HG03097 (cell line): ENCODE measurements around the gene ACTN1.
"Not testable (repeated sequence)": the region's sequence is repeated elsewhere in the genome, so short reads cannot be mapped to it uniquely, and the experiment has no call there.

Experiments used
- ATAC-seq: cut with Tn5 transposase; IDR thresholded peaks from one replicate; pipeline ENCODE4 v1.9.1; 2021; ENCODE audit not compliant: unreplicated experiment, low FRiP score

ACTN1 gene

DNA sequence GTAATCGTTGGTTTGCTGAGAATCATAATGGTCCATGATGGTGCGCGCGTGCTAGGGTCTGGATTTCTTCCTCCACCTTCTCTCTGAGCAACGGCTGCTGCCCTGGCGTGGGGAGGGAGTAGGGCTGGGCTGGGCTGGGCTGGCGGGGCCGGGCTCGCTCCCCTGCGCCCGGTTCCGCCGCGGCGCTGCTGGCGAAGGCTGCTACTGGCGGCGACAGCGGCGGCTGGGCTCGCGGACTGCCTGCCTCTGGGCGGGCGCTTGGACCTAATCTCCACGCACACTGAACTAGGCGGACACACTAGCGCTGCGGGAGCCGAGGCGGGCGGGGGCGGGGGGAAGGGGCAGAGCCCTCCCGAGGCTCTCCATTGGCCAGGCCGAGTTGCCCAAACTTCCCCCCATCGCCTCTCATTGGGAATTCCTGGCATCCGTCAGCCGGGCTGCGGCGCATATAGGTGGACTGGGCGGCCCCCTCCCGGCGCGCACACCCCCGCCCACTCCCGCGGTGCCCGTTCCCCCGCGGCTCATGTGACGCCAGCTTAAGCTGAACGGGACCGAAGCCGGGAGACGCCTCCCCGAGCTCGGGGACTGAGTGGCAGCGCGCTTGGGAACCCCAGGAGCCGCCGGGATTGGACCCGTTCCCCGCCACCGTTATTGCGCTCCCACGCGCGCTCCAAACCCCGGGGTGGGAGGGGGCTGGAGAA is at the start of gene ACTN1:
ACTN1 (minus strand) TSS at position 282 of the 701 bp plus-strand sequence; CDS start at position 36, 246 bp downstream.
- peak; percentile 41 for ATAC-seq

DNA sequence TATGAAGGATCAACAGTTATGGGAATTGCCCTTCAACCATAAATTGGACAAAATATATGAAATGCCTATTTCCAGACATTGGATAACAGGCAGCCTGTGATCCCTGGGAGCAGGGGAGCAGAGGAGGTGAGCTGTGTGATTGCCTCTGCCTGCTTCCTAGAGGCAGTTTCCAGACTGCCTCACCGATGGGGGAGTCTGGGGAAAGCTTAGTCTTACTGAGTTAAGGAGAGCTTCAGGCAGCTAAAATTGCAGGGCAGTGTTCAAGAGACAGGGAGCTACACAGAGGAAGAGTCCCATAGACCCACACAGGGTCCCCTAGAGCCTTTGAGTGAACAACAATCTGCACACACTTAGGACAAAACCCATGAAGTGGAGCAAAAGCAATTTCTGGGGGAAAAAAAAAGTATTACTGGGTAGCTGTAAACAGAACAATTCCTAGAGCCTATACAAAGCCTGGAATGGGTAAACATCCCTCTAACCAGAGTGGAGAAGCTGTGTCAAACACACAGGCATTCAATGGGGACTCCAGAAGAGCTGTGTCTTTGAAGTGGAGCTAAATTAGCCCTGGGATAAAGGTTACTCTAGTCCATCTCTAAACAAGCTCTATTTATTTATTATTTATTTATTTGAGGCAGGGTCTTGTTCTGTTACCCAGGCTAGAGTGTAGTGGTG is 48.3 kb upstream of the ACTN1 start:
- no peak for ATAC-seq

DNA sequence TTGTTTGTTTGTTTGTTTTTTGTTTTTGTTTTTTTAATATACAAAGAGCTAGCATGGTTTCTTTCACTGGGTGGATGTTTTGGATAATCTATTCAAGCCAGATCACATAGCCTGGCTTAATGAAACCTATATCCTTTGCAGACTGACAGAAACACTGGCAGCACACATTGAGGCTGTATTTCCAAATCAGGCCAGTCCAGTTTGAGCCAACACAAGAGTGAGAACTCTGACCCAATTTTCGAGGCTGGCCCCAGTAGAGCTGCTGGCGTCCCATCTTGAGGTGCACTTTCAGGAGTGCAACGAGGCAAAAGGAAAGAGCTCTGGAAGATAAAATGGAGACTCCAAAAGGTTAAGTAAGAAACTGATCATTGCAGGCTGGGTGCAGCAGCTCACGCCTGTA is 43.9 kb upstream of the ACTN1 start:
- ATAC-seq: no peak

DNA sequence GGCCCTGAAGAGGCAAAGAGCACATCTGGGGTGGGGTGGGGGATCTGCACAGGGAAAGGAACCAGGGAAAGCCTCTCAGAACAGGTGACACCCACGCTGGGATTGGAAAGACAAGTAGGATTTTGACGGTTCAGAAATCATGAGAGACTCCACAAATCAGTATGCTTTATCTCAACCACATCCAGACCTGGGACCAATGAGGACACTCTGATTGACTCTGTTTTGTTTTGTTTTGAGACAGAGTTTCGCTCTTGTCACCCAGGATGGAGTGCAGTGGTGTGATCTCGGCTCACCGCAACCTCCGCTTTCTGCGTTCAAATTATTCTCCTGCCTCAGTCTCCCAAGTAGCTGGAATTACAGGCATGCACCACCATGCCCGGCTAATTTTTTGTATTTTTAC is 43.0 kb upstream of the ACTN1 start:
- ATAC-seq: not testable (repeated sequence)

DNA sequence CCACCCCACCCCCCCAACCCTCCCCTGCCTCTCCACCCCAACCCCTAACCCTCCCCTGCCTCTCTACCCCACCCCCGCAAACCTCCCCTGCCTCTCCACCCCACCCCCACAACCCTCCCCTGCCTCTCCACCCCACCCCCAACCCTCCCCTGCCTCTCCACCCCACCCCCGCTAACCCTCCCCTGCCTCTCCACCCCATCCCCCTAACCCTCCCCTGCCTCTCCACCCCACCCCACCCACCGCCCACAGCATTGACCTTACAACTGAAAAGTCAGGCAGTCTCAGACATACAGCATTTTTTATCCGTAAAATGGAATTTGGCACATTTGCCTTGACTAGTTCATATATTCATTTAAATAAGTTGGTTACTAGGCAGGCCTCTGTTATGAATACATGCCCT is 38.6 kb upstream of the ACTN1 start:
- ATAC-seq: no peak

DNA sequence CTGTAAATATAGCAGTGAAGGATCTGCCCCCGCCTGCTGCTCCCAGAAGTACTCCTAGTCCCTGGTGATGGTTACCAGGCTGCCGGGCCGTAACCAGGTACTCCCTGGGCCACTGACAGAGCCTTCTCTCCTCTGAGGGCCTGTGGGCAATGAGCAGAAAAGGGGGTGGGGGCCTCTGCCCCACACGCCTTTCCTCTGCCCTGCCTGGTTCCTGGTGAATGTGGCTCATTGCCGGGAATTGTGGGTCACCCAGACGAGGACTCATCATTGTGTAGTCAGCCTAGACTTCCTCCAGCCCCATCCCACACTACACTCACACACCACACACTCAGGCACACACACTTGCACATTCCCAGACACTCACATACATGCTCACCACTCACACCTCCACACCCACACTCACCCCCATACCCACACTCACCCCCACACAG is 35.7 kb upstream of the ACTN1 start:
- no peak for ATAC-seq

DNA sequence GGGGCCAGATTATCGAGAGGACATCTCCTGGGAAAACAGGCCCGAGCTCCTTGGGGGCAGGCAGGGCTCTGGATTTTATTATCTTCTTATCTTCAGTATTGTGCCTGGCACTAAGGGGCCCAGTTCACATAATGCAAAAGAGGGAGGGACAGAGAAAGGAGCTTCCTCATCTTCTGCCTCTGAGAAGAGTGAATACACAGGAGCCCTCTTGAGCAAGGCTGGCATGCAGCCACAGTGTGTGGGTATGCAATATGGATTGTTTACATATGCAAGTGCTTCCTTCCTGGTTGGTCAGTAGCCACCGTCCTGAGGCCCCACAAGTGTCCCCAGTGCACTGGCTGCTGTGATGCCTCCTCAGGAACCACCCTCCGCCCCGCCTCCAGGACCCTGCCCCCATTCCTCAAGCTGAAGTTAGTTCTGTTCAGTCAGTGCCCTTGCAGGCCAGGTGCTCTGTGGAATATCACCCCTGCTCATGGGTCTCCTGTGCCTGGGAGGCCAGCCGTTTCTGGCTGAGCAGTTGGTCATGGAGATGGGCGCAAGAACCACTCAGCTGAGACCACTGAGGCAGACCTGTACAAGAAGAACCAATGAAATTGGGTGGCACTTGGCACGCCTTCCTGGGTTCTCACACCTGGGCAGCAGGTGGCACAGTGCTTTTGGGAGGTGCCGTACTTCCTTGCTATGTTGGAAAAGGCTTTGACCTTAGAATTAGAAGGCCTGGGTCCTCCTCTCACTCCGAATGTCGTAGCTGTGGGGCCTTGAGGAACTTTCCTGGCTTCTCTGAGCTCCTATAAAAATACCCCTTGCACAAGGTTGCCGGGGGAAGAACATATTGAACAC is 35.1 kb upstream of the ACTN1 start:
- no peak for ATAC-seq

DNA sequence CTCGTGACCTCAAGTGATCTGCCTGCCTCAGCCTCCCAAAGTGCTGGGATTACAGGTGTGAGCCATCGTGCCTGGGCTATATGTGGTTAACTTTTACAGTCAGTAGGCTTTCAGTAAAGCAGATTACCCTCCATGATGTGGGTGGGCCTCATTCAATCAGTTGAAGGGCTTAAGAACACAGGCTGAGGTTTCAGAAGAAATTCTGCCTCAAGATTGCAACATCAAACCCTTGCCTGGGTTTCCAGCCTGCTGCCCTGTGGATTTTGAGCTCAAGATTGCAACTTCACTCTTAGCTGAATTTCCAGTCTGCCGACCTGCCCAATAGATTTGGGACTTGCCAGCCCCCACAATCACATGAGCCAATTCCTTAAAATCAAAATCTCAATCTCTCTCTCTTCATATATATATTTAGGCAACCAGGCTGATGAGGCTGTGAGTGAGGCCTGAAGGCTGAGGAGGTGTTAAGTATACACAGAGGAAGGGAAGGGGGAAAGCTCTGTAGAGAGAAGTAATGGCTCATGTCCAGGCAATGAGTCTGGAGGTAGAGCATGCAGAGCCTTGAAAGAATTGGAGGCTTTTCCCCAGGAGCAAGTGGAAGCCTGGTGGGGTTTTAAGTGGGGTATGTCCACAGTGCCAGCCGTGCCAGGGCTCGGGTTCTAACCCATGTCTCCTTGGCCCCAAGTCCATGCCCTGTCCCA is 33.3 kb upstream of the ACTN1 start:
- no peak for ATAC-seq

DNA sequence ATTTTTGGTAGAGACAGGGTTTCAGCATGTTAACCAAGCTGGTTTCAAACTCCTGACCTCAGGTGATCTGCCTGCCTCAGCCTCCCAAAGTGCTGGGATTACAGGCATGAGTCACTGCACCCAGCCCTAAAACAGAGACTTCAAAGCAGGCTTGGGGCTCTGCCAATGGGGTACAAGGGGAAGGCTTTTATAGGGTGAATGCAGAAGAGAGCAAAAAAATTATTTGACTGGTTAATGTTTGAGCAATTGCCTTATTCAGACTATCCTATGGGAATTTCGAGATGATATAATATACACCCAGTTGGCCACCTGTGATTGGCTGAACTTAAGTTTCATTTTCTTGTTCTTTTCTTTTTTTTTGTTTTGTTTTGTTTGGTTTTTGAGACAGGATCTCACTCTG is 31.5 kb upstream of the ACTN1 start:
- no peak for ATAC-seq

DNA sequence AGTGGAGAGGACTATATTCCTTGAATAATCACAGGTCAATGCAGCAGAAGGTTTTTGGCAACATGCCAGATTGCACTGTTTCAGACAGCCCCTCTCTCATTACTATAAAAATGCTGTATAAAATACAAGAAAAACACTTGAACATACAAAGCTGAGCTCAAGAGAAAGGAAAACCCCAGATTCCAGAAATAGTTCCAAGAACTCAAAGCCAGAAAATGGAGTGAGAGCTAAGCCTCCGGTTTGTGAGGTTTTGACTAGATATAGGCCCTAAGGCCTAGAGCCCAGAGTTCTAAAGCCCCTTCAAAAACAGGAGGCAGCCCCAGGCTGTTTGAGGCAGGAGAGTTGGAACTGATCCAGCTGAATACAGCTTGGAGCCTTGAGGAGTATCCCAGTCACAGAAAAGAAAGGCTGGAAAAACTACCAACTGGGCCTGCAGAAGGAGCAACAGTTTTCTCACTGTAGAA is 29.4 kb upstream of the ACTN1 start:
- ATAC-seq: no peak

DNA sequence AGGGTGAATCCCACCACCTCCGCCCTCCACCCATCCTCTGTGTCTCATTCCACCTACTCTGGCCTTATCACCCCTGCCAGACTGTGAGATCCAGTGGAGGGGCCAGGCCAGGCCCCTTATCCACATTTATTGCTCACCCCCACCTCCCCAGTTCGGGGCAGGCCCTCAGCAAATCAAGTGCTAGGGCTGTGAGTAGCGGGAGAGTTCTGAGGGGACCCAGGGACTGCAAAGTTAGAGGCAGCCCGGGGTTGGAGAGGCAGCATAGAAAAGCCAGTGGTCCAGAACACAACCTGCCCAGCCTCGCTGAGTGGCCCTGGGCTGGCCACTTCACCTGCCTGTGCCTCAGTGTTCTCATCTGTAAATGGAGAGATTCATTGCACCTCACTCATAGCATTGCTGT is 27.2 kb upstream of the ACTN1 start:
- ATAC-seq: no peak

DNA sequence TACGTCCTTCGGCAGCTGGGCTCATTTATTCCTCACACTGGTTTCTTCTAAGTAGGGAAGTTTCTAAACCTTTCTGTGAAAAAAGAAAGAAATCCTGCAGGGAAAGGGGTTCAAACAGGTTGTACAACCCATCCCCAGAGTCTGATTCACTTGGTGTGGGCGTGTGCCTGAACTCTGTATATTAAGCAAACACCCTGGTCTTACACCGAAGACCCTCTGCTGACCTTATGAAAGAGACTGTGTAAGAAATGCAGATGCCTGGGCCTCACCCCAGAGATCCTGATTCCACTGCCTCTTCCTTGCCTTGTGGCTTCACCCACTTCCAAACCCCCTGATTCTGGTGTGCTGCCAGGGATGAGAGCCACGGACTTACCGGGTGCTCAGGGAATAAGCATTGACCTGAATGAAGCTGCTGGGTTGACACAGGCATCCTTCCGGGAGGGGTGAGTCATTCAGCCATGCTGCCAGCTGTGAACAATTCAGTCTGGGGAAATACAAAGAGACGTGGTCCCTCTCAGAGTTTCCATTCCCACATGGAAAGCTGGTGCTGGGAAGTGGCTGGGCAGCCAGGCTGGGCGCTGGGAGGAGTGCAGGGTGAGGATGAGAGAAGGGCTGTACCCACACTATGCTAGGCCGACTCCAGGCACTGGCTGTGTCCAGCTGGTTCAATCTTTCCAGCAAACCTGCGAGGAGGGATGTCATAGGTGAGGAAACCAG is 26.5 kb upstream of the ACTN1 start:
- no peak for ATAC-seq

DNA sequence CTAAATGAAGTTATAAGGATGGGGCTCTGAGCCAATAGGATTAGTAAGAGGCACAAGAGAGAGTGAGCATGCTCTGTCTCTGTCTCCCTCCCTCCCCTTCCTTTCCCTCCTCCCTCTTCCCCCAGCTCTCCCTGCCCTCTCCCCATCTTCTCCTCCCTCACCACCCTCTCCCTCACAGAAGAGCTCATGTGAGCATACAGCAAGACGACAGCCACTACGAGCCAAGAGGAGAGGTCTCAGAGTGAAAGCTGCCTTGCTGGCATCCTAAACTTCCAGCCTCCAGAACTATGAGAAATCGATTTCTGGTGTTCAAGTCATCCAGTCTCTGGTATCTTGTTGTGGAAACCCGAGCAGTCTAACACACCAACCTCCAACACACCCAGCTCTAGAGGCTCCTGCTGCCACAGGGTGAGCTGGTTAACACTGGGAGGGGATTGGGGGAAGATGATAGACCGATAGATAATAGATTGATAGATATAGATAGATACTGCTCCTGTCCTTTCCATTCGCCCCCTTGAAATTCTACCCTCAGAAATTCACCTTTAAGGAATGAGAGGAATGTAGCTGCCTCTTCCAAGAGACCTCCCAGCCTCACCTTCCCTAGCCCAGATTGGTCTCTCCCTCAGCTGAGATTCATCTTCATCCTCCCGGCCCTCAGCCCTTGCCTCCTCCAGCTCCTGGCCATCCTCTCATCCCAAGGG is 25.8 kb upstream of the ACTN1 start:
- no peak for ATAC-seq

DNA sequence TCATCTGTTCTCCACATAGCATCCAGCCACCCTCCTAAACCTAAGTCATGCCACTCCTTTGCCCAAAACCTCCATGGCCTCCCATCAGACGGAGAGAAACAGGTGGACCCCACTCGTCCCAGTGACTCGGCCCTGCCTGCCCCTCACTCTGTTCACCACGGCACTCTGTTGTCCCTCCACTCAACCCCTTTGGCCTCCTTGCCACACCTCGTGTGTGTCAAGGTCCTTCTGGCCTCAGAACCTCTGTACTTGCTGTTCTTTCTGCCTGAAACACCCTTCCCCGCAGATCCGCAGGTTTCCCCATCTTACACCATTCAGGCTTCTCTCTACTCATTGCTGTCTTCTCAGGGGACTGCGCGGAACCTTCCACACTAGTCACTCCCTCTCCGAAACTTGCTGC is 24.5 kb upstream of the ACTN1 start:
- no peak for ATAC-seq

DNA sequence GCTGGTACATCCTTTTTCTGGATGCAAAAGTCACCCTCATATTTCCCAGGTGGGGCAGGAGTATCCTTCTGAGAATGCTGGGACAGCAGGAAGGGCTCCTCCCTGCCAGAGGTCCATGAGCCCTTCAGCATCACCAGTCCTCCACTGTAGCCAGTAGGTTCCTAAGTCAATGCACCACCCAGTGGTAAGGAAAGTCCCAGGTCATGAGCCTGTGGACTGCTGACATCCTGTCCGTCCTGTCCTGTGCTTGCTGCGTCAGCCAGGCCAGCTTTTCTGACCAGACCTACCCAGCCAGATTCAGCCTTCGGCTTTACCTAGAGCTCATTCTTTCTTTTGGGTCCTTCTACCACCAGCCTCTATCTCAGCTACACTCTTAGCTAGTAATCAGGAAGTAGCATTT is 23.0 kb upstream of the ACTN1 start:
- no peak for ATAC-seq

DNA sequence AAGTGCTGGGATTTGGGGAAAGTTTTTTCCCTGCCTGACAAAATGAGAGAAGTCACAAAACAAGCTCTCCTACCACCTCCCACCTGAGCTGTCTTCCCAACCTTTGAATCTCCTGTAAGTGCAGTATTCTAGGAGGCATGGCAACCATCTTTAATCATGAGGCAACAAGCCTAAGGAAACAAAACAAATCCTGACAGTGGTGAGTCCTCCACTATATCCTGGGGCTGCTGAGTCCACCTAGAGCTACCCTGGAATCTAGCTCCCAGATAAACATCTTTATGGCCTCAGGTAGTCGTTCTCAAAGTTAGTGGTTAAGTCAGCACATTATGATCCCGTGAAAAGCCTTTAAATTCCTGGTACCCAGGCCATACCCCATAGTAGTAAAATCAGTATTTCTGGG is 22.3 kb upstream of the ACTN1 start:
- no peak for ATAC-seq

DNA sequence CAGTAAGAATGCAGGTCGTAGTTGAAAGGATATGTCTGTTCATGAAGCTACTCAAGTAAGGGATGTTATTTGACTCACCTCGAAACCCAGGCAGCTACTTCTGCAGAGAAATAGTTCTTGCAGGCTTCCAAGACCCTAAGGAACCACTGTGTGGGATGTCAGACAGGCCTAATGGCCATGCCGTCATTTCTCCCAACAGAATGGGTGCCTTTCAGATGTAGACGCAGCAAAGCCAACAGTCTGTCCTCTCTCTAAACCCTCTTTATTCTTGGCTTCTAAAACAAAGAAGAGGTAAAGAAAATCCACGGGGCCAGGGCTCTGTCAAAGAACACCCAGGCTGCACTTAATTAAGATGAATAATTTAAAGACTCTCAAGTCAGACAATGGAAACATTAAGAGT is 19.0 kb upstream of the ACTN1 start:
- no peak for ATAC-seq

DNA sequence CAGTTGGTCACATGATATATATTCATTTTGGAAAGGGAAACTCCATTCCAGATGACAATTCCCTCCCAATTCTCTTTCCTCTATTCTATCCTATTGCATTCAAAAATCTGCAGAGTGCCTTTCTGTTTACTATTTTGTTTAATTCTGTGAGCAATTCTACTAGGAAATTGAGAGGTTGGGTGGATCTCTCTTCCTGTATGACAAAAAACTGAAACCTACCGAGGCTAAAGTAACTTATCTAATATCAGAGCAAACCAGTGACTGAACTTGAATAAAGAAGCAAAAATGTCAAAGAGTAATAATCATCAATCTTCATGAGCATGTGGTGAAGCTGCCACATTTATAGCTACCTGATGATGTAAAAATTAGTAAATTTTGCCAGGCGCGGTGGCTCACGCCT is 16.6 kb upstream of the ACTN1 start:
- ATAC-seq: no peak

DNA sequence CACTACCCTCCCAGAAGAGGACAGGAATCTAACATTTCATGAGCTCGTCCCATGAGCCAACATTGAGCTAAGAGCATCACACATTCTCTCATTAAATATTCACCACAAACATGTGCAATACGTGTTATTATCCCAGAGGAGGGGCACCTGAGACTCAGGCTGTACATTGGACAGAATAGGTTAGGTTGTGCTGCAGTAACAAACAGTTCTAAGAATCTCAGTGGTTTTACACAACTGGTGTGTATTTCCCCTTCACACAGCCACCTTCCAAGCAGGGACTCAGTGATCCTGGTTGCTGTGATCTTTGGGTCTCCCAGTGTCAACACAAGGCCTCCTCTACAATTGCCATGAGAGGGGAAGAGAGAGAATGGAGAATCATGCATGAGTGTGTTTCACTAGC is 15.0 kb upstream of the ACTN1 start:
- no peak for ATAC-seq

DNA sequence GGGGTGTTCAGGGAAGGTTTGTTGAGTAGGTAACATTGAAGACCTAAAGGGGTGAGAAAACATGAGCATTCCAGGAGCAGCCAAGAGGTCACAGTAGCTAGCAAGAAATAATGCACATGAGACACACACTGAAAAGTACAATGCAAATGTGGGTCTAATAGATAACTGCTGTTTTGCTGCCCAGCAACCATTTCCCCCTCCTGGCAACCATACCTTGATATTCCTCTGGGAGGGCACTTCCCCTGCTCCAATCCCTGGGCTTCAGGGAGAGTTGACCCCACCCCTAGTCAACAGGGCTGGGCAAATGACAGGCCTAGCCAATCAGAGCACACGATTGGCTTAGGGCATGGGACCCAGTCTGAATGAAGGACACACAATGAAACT is 8.5 kb upstream of the ACTN1 start:
- ATAC-seq: no peak
